Measurements from ENCODE around the gene FAM50B.

The FAM50B gene

GRCh38 chr6:3865463-3865862, 16.3 kb downstream of the FAM50B start:
- H3K79me2 ChIP-seq (ENCODE audit: control insufficient read depth, insufficient read depth, low read length, unreplicated experiment): no peaks in the 10 kb centered on the region
- peaks cover 17% of the 10 kb centered on the region for H3K4me1 ChIP-seq (ENCODE audit: control insufficient read depth, insufficient read depth, low read length, unreplicated experiment)
- no peak overlapping the region for H2AFZ ChIP-seq (ENCODE audit: low read length, unreplicated experiment)
- H3K27me3 ChIP-seq (ENCODE audit: insufficient read depth, low read length): no peaks in the 10 kb centered on the region
- no peaks in the 10 kb centered on the region for H3K36me3 ChIP-seq (ENCODE audit: insufficient read depth, low read length)
- no peak overlapping the region for H3K27ac ChIP-seq (ENCODE audit: low read depth, low read length)
- H3K4me3 ChIP-seq (ENCODE audit: low read depth, low read length): no peak overlapping the region

- peak overlapping the region; percentile 46 for H3K27ac ChIP-seq (ENCODE audit: low read depth, low read length)
These were observed 18.7 kb downstream of the FAM50B start for GRCh38 chr6:3867641-3868502.

GRCh38 chr6:3868544-3868943, 19.4 kb downstream of the FAM50B start:
- peak overlapping the region; percentile 16 for H2AFZ ChIP-seq (ENCODE audit: low read length, unreplicated experiment)
- H3K27me3 ChIP-seq (ENCODE audit: insufficient read depth, low read length): no peaks in the 10 kb centered on the region
- 0 out of 2 replicates have a peak overlapping the region, but pooled peaks have one; percentile 46 for H3K27ac ChIP-seq (ENCODE audit: low read depth, low read length)
- no peaks in the 10 kb centered on the region for H3K36me3 ChIP-seq (ENCODE audit: insufficient read depth, low read length)
- no peak overlapping the region for H3K4me3 ChIP-seq (ENCODE audit: low read depth, low read length)
- peaks cover 17% of the 10 kb centered on the region for H3K4me1 ChIP-seq (ENCODE audit: control insufficient read depth, insufficient read depth, low read length, unreplicated experiment)
- H3K79me2 ChIP-seq (ENCODE audit: control insufficient read depth, insufficient read depth, low read length, unreplicated experiment): no peaks in the 10 kb centered on the region

More at GRCh38 chr6:3867641-3868502, 18.7 kb downstream of the FAM50B start:
- Histone ChIP-seq H3K4me1 (ENCODE audit: control insufficient read depth, insufficient read depth, low read length, unreplicated experiment) (peaks cover 17% of the 10 kb centered on the region), H3K79me2 (ENCODE audit: control insufficient read depth, insufficient read depth, low read length, unreplicated experiment) (no peaks in the 10 kb centered on the region), H2AFZ (ENCODE audit: low read length, unreplicated experiment) (peak overlapping the region; percentile 16), H3K36me3 (ENCODE audit: insufficient read depth, low read length) (no peaks in the 10 kb centered on the region), H3K27me3 (ENCODE audit: insufficient read depth, low read length) (no peaks in the 10 kb centered on the region), H3K4me3 (ENCODE audit: low read depth, low read length) (peak overlapping the region; percentile 41; the same call in 1 of the 2 replicates)

- Histone ChIP-seq H2AFZ (ENCODE audit: low read length, unreplicated experiment) (no peak overlapping the region), H3K4me3 (ENCODE audit: low read depth, low read length) (no peak overlapping the region), H3K27me3 (ENCODE audit: insufficient read depth, low read length) (no peaks in the 10 kb centered on the region), H3K4me1 (ENCODE audit: control insufficient read depth, insufficient read depth, low read length, unreplicated experiment) (peaks cover 17% of the 10 kb centered on the region), H3K79me2 (ENCODE audit: control insufficient read depth, insufficient read depth, low read length, unreplicated experiment) (no peaks in the 10 kb centered on the region), H3K27ac (ENCODE audit: low read depth, low read length) (no peak overlapping the region), H3K36me3 (ENCODE audit: insufficient read depth, low read length) (no peaks in the 10 kb centered on the region)
These were observed 20.1 kb downstream of the FAM50B start for GRCh38 chr6:3869284-3869631.

GRCh38 chr6:3869632-3870527, 20.7 kb downstream of the FAM50B start:
- Histone ChIP-seq H3K27me3 (ENCODE audit: insufficient read depth, low read length) (no peaks in the 10 kb centered on the region), H3K36me3 (ENCODE audit: insufficient read depth, low read length) (no peaks in the 10 kb centered on the region), H3K79me2 (ENCODE audit: control insufficient read depth, insufficient read depth, low read length, unreplicated experiment) (no peaks in the 10 kb centered on the region), H3K27ac (ENCODE audit: low read depth, low read length) (no peak overlapping the region), H2AFZ (ENCODE audit: low read length, unreplicated experiment) (no peak overlapping the region), H3K4me3 (ENCODE audit: low read depth, low read length) (no peak overlapping the region), H3K4me1 (ENCODE audit: control insufficient read depth, insufficient read depth, low read length, unreplicated experiment) (peaks cover 17% of the 10 kb centered on the region)

- no peaks in the 10 kb centered on the region for H3K36me3 ChIP-seq (ENCODE audit: insufficient read depth, low read length)
- no peak overlapping the region for H3K4me3 ChIP-seq (ENCODE audit: low read depth, low read length)
- no peaks in the 10 kb centered on the region for H3K27me3 ChIP-seq (ENCODE audit: insufficient read depth, low read length)
- H2AFZ ChIP-seq (ENCODE audit: low read length, unreplicated experiment): no peak overlapping the region
- H3K27ac ChIP-seq (ENCODE audit: low read depth, low read length): no peak overlapping the region
- peaks cover 17% of the 10 kb centered on the region for H3K4me1 ChIP-seq (ENCODE audit: control insufficient read depth, insufficient read depth, low read length, unreplicated experiment)
- no peaks in the 10 kb centered on the region for H3K79me2 ChIP-seq (ENCODE audit: control insufficient read depth, insufficient read depth, low read length, unreplicated experiment)
These were observed 21.4 kb downstream of the FAM50B start for GRCh38 chr6:3870528-3870925.

- Histone ChIP-seq H3K27ac (ENCODE audit: low read depth, low read length) (no peak overlapping the region), H3K4me1 (ENCODE audit: control insufficient read depth, insufficient read depth, low read length, unreplicated experiment) (peaks cover 27% of the 10 kb centered on the region)
These were observed 22.3 kb downstream of the FAM50B start for GRCh38 chr6:3871515-3871914.

GRCh38 chr6:3871939-3872338, 22.8 kb downstream of the FAM50B start:
- H3K4me3 ChIP-seq (ENCODE audit: low read depth, low read length): no peak overlapping the region
- no peaks in the 10 kb centered on the region for H3K36me3 ChIP-seq (ENCODE audit: insufficient read depth, low read length)
- H2AFZ ChIP-seq (ENCODE audit: low read length, unreplicated experiment): no peak overlapping the region
- H3K27ac ChIP-seq (ENCODE audit: low read depth, low read length): no peak overlapping the region
- H3K79me2 ChIP-seq (ENCODE audit: control insufficient read depth, insufficient read depth, low read length, unreplicated experiment): no peaks in the 10 kb centered on the region
- H3K27me3 ChIP-seq (ENCODE audit: insufficient read depth, low read length): no peaks in the 10 kb centered on the region
- H3K4me1 ChIP-seq (ENCODE audit: control insufficient read depth, insufficient read depth, low read length, unreplicated experiment): peaks cover 32% of the 10 kb centered on the region

More at GRCh38 chr6:3871515-3871914, 22.3 kb downstream of the FAM50B start:
- Histone ChIP-seq H3K4me3 (ENCODE audit: low read depth, low read length) (no peak overlapping the region), H2AFZ (ENCODE audit: low read length, unreplicated experiment) (no peak overlapping the region), H3K36me3 (ENCODE audit: insufficient read depth, low read length) (no peaks in the 10 kb centered on the region), H3K27me3 (ENCODE audit: insufficient read depth, low read length) (no peaks in the 10 kb centered on the region), H3K79me2 (ENCODE audit: control insufficient read depth, insufficient read depth, low read length, unreplicated experiment) (no peaks in the 10 kb centered on the region)

GRCh38 chr6:3872370-3872854, 23.2 kb downstream of the FAM50B start:
- Histone ChIP-seq H3K4me1 (ENCODE audit: control insufficient read depth, insufficient read depth, low read length, unreplicated experiment) (peaks cover 33% of the 10 kb centered on the region), H3K27me3 (ENCODE audit: insufficient read depth, low read length) (no peaks in the 10 kb centered on the region), H3K27ac (ENCODE audit: low read depth, low read length) (no peak overlapping the region), H3K79me2 (ENCODE audit: control insufficient read depth, insufficient read depth, low read length, unreplicated experiment) (no peaks in the 10 kb centered on the region), H2AFZ (ENCODE audit: low read length, unreplicated experiment) (no peak overlapping the region), H3K4me3 (ENCODE audit: low read depth, low read length) (no peak overlapping the region), H3K36me3 (ENCODE audit: insufficient read depth, low read length) (no peaks in the 10 kb centered on the region)

- Histone ChIP-seq H3K4me3 (ENCODE audit: low read depth, low read length) (no peak overlapping the region), H3K4me1 (ENCODE audit: control insufficient read depth, insufficient read depth, low read length, unreplicated experiment) (peaks cover 26% of the 10 kb centered on the region)
These were observed 23.9 kb downstream of the FAM50B start for GRCh38 chr6:3873051-3873450.

More at GRCh38 chr6:3873051-3873450, 23.9 kb downstream of the FAM50B start:
- Histone ChIP-seq H3K27me3 (ENCODE audit: insufficient read depth, low read length) (no peaks in the 10 kb centered on the region), H2AFZ (ENCODE audit: low read length, unreplicated experiment) (no peak overlapping the region), H3K36me3 (ENCODE audit: insufficient read depth, low read length) (no peaks in the 10 kb centered on the region), H3K79me2 (ENCODE audit: control insufficient read depth, insufficient read depth, low read length, unreplicated experiment) (no peaks in the 10 kb centered on the region), H3K27ac (ENCODE audit: low read depth, low read length) (no peak overlapping the region)
